ENCODE measurements around the gene GARIN3.
"Not testable (repeated sequence)": the region's sequence is repeated elsewhere in the genome, so short reads cannot be mapped to it uniquely, and the experiment has no call there.

The GARIN3 gene

GRCh38 chr5:157166214-157167213, at the start of gene GARIN3:
TSS of gene GARIN3 (minus strand) at chr5:157166264. CDS start at chr5:157166168, 96 bp downstream.
- DNase-seq = no peak

DNA sequence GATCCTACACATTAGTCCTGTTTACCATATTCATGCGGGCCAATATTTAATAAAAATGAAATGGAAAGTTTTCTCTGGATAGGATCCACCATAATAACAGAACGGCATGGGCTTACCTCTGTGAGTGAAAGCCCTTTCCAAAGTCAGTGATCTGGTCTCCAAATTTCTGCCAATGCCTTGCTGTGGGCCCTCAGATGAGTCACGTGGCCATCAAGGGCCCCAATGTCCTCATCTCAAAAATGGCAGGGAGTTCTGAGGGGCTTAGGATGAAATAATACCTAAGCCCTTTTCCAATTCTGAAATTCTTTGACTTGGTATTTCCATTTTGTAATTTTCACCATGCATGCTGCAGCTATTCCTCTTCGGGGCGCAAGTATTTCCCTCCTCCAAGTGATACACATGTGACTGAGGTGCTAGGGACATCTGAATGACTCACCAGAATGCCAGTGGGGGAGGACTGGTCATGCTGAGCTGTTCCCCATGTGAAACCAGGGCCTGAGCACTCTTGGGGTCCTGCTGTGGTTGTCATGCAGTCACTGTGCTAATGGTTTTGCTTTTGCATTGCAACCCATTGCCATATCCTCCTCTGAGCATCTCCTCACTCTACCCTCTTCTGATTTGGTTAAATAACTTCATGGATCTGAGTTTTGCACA, 49.6 kb upstream of the GARIN3 start:
- no peak for DNase-seq

GRCh38 chr5:157214861-157215513, 48.9 kb upstream of the GARIN3 start:
- DNase-seq = no peak

GRCh38 chr5:157214415-157214814, 48.4 kb upstream of the GARIN3 start:
- DNase-seq = no peak

GRCh38 chr5:157213527-157214243, 47.6 kb upstream of the GARIN3 start:
- DNase-seq = no peak

DNA sequence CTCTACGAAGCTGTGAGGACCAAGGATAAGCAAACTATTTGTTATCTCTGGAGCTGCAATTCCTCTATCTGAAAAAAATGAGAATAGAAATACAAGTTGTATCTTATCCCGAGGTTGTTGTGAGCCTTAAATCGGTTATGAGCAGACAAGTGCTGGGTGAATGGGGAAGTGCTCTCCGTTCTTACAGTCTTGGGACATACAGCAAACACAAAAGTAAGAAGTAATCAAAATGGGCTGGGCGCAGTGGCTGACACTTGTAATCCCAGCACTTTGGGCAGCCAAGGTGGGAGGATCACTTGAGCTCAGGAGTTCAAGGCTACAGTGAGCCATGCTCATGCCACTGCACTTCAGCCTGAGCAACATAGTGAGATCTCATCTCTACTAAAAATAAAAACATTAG, 46.2 kb upstream of the GARIN3 start:
- DNase-seq = no peak

- DNase-seq = not testable (repeated sequence)
Measured at GRCh38 chr5:157210652-157211051, 44.6 kb upstream of the GARIN3 start.

- no peak for DNase-seq
Measured at GRCh38 chr5:157205708-157206107, 39.6 kb upstream of the GARIN3 start.

DNA sequence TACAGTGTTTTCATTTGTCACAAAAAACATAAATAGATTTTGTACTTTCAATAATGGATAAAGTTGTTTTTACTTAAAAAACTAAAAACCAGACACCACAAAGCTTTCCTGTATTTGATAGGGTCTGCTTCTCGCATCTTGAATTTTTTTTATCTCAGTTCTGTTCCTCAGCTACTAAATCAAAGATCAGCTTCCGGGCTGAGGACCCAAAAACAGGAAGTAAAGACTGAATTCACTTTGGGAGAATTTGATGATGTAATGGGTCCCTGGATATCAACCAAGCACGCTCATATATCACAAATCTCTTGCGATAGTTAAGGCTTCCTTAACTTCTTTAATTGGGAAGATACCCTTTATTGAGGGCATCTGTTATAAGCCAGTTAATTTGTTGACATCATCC, 38.7 kb upstream of the GARIN3 start:
- no peak for DNase-seq

DNA sequence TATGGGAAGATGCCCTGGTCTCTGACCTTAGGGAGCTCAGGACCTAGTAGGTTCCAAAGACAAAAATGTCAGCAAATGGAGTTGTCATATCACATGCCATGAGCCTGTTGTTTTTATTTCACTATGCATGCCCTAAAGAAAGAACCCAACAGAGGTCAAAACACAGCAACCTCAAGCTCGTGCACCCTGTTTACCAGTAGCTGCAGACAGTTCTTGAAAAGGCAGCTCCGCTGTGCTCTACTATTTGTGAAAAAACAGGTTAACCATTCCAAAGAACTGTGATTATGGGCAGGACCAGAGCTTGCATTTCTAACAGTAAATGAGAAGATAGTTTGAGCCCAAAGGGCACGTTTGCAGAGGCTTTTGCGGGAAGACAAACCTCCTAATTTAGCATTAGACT, 37.4 kb upstream of the GARIN3 start:
- no peak for DNase-seq

DNA sequence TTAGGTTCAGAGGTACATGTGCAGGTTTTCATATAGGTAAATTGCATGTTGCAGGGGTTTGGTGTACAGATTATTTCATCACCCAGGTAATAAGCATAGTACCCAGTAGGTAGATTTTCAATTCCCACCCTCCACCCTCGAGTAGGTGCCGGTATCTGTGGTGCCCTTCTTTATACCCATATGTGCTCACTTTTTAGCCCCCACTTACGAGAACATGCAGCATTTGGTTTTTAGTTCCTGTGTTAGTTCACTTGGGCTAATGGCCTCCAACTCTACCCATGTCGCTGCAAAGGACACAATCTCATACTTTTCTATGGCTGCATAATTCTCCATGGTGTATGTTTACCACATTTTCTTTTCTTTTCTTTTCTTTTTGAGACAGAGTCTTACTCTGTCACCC, 35.8 kb upstream of the GARIN3 start:
- no peak for DNase-seq

GRCh38 chr5:157198277-157198986, 32.4 kb upstream of the GARIN3 start:
- no peak for DNase-seq

- DNase-seq = no peak
Measured at GRCh38 chr5:157197086-157197485, 31.0 kb upstream of the GARIN3 start.

GRCh38 chr5:157196045-157196444, 30.0 kb upstream of the GARIN3 start:
- no peak for DNase-seq

DNA sequence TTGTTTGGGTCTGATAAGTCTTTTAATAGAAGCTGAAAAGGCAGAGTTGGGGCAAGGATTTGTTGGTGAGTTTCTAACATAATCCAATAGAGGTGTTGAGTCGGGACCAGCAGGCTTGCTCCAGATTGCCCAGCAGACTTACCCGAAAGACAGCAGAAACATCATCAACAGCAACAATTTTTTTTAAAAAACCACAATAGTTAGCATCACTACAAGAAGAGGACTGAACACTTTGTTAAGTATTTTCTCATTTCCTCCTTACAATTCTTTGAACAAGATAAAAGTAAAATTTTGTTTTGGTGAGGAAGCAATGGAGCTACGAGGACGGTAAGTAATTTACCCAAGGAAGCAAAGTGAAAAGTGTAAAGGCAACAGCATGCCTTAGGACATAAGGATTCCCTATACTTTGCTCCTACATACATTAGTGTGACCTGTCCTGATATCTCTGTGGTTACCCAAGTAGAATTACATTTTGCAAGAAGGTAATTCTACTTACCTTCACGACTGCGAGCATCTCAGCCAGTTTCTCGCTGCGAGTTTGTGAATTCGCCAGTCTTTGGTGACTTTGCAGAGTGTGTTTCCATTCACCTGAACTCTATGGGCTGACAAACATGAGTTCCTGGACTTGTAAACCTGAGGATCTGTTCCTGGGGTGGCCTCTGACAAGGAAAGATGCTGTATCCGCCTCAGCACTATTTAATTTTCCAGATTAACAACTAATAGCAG, 27.8 kb upstream of the GARIN3 start:
- DNase-seq = no peak

- DNase-seq = no peak
Measured at GRCh38 chr5:157189223-157189622, 23.2 kb upstream of the GARIN3 start.

- DNase-seq = no peak
Measured at GRCh38 chr5:157188270-157188669, 22.2 kb upstream of the GARIN3 start.

DNA sequence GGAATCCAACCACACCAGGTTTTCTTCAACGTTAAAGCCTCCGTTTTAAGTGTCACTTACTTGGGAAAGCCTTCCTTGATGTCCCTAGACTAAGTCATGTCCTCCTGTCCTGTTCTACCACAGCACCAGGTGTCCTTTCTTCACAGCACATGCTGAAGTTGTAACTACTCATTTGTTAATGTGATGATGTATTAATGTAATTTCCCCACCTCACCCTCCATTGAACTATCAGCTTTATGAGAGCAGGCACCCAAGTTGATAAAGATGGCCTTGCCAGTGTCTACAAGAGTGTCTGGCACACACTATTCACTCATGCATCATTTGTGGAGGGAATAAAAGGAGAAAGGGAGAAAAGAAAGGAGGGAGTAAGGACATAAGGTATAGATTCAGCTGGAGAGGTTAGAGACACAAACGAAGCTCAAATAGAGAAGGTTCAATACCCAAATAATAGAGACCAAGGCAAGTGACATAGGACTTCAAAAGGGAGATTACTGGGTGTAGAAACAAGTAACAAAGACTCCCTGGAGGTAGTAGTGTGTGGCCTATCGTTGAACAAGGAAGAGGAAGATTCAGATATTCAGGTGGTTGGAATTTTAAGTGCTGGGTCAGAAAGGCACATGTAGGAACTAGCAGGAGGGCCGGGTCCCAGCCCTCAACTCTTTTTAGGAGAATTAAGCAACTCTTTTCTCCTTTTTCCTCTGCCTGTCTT, 21.1 kb upstream of the GARIN3 start:
- DNase-seq = no peak

GRCh38 chr5:157186309-157187045, 20.4 kb upstream of the GARIN3 start:
- no peak for DNase-seq

- not testable (repeated sequence) for DNase-seq
Measured at GRCh38 chr5:157185122-157185521, 19.1 kb upstream of the GARIN3 start.

All from NCI-H1092 (cell line).